Middle frontal gyrus (tissue), 1 donor: ENCODE results near the gene PCDHB16.
"Not testable (repeated sequence)": the region's sequence is repeated elsewhere in the genome, so short reads cannot be mapped to it uniquely, and the experiment has no call there.

Experiments
- DNase-seq: peaks from one replicate; pipeline ENCODE4 v3.0.0-alpha.2; 2015; ENCODE audit warnings: low spot score; ENCODE audit errors: extremely low spot score

PCDHB16 gene

GRCh38 chr5:141184117-141184855 lies 2.1 kb downstream of the PCDHB16 start:
- not testable (repeated sequence) for DNase-seq

DNA sequence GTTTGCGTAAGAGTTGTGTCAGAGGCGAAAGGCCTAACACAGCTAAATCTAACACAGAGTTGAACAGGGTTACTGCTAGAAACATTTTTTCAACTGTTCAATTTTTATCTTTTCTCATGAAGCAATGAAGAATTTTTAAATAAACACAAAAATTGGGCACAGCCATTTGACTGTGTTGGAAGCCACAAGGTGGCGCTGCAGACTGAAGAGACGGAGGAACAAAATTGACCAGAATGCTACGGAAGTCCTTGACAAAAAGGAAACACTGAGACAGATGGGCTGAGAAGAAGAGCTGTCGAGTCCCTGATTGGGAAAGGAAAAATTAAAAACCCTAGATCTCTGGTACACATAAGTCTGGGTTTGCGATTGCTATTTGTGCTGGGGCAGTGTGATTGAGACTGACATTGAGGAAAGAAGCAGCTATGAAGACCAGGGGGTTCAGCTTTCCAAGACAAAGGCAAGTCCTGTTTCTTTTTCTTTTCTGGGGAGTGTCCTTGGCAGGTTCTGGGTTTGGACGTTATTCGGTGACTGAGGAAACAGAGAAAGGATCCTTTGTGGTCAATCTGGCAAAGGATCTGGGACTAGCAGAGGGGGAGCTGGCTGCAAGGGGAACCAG lies 4.8 kb downstream of the PCDHB16 start, which contains the start of gene PCDHB9:
Gene PCDHB9 (plus strand): TSS at position 265 of the 616 bp plus-strand sequence. CDS start 158 bp downstream, at position 423.
- no peak for DNase-seq

DNA sequence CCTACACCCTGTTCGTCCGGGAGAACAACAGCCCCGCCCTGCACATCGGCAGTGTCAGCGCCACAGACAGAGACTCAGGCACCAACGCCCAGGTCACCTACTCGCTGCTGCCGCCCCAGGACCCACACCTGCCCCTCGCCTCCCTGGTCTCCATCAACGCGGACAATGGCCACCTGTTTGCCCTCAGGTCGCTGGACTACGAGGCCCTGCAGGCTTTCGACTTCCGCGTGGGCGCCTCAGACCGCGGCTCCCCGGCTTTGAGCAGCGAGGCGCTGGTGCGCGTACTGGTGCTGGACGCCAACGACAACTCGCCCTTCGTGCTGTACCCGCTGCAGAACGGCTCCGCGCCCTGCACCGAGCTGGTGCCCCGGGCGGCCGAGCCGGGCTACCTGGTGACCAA lies 6.5 kb downstream of the PCDHB16 start:
- not testable (repeated sequence) for DNase-seq

- DNase-seq, result not testable (repeated sequence)
Observed at GRCh38 chr5:141189131-141189530, 6.9 kb downstream of the PCDHB16 start.

GRCh38 chr5:141192110-141192725 lies 10.0 kb downstream of the PCDHB16 start, which contains the start of gene PCDHB10:
Gene PCDHB10 (plus strand): TSS chr5:141192353. CDS start chr5:141192553, 200 bp downstream.
- no peak for DNase-seq

DNA sequence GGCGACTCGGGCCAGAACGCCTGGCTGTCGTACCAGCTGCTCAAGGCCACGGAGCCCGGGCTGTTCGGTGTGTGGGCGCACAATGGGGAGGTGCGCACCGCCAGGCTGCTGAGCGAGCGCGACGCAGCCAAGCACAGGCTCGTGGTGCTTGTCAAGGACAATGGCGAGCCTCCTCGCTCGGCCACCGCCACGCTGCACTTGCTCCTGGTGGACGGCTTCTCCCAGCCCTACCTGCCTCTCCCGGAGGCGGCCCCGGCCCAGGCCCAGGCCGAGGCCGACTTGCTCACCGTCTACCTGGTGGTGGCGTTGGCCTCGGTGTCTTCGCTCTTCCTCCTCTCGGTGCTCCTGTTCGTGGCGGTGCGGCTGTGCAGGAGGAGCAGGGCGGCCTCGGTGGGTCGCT lies 12.1 kb downstream of the PCDHB16 start:
- DNase-seq, result not testable (repeated sequence)

DNA sequence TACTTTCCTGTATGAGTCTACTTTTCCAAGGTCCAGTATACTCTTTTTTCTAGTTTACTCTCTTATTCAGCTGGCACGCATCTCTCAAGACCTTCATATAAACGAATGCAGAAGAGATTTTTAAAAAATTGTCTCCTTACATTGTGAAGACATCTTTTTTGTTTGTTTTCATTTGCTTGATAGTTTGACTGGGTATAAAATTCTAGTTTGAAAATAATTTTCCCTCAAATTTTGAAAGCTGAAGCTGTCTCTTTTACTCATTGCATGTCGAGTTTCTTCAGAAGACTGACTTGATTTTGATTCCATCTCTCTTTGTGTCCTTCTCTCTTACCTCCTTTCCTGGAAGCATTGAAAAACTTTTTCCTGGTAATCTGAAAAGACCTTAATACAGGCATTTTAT lies 14.2 kb downstream of the PCDHB16 start:
- DNase-seq, result no peak

GRCh38 chr5:141199359-141200235 lies 17.4 kb downstream of the PCDHB16 start, which contains the start of gene PCDHB11:
Gene PCDHB11 (plus strand): TSS chr5:141199627. CDS start chr5:141199775, 148 bp downstream.
- DNase-seq, result no peak

DNA sequence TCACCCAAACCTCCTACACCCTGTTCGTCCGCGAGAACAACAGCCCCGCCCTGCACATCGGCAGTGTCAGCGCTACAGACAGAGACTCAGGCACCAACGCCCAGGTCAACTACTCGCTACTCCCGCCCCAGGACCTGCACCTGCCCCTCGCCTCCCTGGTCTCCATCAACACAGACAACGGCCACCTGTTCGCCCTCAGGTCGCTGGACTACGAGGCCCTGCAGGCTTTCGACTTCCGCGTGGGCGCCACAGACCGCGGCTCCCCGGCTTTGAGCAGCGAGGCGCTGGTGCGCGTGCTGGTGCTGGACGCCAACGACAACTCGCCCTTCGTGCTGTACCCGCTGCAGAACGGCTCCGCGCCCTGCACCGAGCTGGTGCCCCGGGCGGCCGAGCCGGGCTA lies 18.9 kb downstream of the PCDHB16 start:
- not testable (repeated sequence) for DNase-seq

DNA sequence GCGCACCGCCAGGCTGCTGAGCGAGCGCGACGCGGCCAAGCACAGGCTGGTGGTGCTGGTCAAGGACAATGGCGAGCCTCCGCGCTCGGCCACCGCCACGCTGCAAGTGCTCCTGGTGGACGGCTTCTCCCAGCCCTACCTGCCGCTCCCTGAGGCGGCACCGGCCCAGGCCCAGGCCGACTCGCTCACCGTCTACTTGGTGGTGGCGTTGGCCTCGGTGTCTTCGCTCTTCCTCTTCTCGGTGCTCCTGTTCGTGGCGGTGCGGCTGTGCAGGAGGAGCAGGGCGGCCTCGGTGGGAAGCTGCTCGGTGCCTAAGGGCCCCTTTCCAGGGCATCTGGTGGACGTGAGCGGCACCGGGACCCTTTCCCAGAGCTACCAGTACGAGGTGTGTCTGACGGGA lies 19.5 kb downstream of the PCDHB16 start:
- not testable (repeated sequence) for DNase-seq

GRCh38 chr5:141208478-141208877 lies 26.3 kb downstream of the PCDHB16 start, which contains the start of gene PCDHB12:
Gene PCDHB12 (plus strand): TSS chr5:141208719. CDS start chr5:141208908, 189 bp downstream.
- no peak for DNase-seq

GRCh38 chr5:141210281-141210680 lies 28.1 kb downstream of the PCDHB16 start:
- DNase-seq, result not testable (repeated sequence)

GRCh38 chr5:141210849-141211248 lies 28.7 kb downstream of the PCDHB16 start:
- DNase-seq, result not testable (repeated sequence)

DNA sequence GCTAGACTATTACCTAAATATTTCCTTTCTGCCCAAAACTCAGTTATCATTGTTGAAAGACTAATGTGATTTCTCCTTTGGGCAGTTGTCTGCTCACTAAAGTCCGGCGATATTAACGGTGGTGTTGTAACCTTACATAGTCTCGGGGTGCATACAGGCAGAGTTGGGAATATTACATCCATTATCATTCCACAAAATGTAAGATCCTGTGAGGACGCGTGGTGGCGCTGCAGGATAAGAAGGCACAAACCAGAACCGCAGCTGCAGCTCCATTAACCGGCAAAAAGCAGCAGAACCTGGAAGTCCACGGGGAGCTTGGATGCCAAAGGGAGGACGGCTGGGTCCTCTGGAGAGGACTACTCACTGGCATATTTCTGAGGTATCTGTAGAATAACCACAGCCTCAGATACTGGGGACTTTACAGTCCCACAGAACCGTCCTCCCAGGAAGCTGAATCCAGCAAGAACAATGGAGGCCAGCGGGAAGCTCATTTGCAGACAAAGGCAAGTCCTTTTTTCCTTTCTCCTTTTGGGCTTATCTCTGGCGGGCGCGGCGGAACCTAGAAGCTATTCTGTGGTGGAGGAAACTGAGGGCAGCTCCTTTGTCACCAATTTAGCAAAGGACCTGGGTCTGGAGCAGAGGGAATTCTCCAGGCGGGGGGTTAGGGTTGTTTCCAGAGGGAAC lies 31.6 kb downstream of the PCDHB16 start, which contains the start of gene PCDHB13:
Gene PCDHB13 (plus strand): TSS at position 264 of the 684 bp plus-strand sequence. CDS start 205 bp downstream, at position 469.
- not testable (repeated sequence) for DNase-seq

- not testable (repeated sequence) for DNase-seq
Observed at GRCh38 chr5:141214583-141214982, 32.4 kb downstream of the PCDHB16 start.

DNA sequence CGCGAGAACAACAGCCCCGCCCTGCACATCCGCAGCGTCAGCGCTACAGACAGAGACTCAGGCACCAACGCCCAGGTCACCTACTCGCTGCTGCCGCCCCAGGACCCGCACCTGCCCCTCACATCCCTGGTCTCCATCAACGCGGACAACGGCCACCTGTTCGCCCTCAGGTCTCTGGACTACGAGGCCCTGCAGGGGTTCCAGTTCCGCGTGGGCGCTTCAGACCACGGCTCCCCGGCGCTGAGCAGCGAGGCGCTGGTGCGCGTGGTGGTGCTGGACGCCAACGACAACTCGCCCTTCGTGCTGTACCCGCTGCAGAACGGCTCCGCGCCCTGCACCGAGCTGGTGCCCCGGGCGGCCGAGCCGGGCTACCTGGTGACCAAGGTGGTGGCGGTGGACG lies 33.3 kb downstream of the PCDHB16 start:
- DNase-seq, result not testable (repeated sequence)

DNA sequence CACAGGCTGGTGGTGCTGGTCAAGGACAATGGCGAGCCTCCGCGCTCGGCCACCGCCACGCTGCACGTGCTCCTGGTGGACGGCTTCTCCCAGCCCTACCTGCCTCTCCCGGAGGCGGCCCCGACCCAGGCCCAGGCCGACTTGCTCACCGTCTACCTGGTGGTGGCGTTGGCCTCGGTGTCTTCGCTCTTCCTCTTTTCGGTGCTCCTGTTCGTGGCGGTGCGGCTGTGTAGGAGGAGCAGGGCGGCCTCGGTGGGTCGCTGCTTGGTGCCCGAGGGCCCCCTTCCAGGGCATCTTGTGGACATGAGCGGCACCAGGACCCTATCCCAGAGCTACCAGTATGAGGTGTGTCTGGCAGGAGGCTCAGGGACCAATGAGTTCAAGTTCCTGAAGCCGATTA lies 33.8 kb downstream of the PCDHB16 start:
- not testable (repeated sequence) for DNase-seq

- no peak for DNase-seq
Observed at GRCh38 chr5:141223112-141223783, 41.1 kb downstream of the PCDHB16 start, which contains the start of gene PCDHB14. Gene PCDHB14 (plus strand): TSS chr5:141223343. CDS start chr5:141223506, 163 bp downstream.

DNA sequence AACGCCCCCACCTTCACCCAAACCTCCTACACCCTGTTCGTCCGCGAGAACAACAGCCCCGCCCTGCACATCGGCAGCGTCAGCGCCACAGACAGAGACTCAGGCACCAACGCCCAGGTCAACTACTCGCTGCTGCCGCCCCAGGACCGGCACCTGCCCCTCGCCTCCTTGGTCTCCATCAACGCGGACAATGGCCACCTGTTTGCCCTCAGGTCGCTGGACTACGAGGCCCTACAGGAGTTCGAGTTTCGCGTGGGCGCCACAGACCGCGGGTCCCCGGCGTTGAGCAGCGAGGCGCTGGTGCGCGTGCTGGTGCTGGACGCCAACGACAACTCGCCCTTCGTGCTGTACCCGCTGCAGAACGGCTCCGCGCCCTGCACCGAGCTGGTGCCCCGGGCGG lies 42.7 kb downstream of the PCDHB16 start:
- not testable (repeated sequence) for DNase-seq
